ENCODE measurements around the gene RPS19BP1.

- no peak for TF ChIP-seq CTCF (IDR thresholded peaks at IDR 0.05; ENCODE audit: low read depth, low read length, poor library complexity, severe bottlenecking)
- TF ChIP-seq EZH2phosphoT487 (IDR thresholded peaks at IDR 0.05; ENCODE audit: borderline replicate concordance, low read length) = no peak
These were observed 48.8 kb upstream of the RPS19BP1 start for GRCh38 chr22:39581303-39581702.

Measured in DOHH2 (cell line).